ENCODE measurements around the gene DTNB.

The DTNB gene

DNA sequence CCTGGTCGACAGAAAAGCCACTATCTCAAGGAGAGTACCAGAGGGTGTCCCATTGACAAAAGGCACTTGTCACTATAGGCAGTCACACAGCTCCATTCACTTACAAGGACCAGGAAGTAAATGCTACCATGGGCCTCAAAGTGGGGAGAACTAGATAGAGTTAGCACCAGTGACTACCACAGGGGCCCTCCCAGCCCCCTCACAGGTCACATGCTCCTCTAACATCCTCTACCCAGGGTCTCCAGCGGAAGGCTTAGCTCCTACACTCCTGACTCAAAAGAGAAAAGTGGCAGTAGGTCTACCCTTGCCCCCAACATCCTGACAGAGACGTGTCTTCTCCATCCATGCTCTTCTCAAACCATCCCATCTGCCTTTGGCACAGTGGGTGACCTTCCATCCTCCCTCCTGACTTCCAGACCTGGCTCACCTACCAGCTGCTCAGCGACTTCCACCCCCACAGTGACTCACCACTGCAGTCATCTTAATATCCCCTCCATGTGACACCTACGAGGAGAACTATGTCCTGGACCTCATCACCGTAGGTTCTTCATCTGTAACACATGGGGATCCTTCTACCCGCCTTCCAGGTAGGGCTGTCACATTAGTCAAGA lies 326.1 kb downstream of the DTNB start:
- no peak for DNase-seq (ENCODE audit: low read depth)
- TF ChIP-seq CTCF (IDR thresholded peaks at IDR 0.05; ENCODE audit: control insufficient read depth, insufficient read depth, low read depth, low read length, missing control alignments), result no peak
- no peak overlapping the region for H3K4me3 ChIP-seq (ENCODE audit: control insufficient read depth, low read depth, low read length)

DNA sequence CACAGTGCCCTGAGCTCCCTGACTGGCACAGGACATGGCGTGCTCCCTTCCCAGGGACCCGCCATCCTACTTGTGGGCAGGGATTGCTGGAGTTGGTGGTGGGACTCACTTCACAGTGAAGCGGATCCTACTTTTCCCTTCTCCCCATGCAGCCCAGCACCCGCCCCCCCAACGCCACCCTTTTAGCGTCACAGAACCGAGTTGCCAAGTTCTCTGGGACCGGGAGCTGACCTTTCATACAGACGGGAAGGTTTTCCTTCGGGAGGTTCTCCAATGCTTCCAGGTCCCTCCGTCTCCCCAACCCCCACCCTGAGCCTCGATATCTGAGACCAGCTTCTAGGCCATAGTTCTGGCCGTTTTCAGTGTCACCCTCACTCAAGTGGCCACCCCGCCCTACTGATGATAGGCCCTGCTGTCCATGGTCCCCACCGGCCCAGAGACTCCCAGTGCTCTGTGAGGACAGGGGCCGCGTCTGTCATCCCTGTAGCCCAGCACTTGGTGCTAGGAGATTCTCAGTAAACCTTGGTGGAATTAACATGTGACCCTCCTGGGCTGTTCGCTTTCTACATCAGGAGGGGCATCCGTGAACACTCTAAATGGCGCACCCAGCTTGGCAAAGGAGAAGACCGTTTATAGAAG lies 330.1 kb downstream of the DTNB start:
- no peak for DNase-seq (ENCODE audit: low read depth)
- no peak for TF ChIP-seq CTCF (IDR thresholded peaks at IDR 0.05; ENCODE audit: control insufficient read depth, insufficient read depth, low read depth, low read length, missing control alignments)

DNA sequence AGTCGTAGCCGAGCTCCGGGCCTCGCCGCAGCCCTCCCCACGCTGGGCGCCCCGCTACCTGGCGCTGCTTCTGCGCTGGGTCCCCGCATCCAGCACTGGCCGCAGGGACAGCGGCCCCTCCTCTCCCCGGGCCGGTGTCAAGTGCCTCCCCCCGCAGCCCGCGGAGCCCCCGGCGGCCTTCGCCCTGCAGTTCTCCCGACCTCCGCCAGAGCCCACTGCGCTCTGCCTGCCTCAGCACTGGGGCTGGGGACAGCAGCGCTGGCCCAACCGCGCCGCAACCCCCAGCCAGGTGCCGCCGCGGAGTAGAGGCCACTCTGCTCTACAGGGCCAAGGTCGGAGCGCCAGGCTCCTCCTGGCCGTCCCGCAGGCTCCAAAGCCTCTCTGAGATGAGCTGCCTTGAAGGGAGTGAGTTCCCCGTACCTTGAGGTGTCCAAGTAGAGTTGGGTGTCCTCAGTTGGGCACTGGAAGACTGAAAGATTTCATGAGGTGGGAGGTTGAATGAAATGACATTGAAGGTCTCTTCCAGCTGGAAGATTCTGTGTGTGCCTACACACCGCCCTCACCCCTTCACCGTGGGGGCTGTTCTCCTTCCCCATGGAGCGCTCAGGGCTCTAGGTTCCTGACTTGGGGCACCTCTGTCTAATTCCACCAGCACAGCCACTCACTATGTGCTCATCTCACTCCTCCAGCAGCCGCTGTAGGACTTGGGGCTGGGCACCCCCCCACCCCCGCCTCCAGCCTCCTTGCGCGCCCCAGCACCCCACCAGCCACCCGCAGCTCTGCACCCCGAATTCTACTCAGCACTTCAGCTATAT lies 330.8 kb downstream of the DTNB start:
- DNase-seq (ENCODE audit: low read depth), result peak; percentile 28
- peak; percentile 81 for TF ChIP-seq CTCF (IDR thresholded peaks at IDR 0.05; ENCODE audit: control insufficient read depth, insufficient read depth, low read depth, low read length, missing control alignments)
- peak overlapping the region; percentile 56 for H3K4me3 ChIP-seq (ENCODE audit: control insufficient read depth, low read depth, low read length)

More for the DNA sequence above, 330.1 kb downstream of the DTNB start:
- H3K4me3 ChIP-seq (ENCODE audit: control insufficient read depth, low read depth, low read length), result no peak overlapping the region

GRCh38 chr2:25341753-25342371 lies 331.5 kb downstream of the DTNB start, which contains the start of gene DNMT3A:
TSS of gene DNMT3A (minus strand) at chr2:25341925. CDS start at chr2:25313984, 27,941 bp downstream.
- peak within 1 kb of the TSS; percentile 56 for H3K4me3 ChIP-seq (ENCODE audit: control insufficient read depth, low read depth, low read length)
- no peak for DNase-seq (ENCODE audit: low read depth)
- no peak for TF ChIP-seq CTCF (IDR thresholded peaks at IDR 0.05; ENCODE audit: control insufficient read depth, insufficient read depth, low read depth, low read length, missing control alignments)

- no peak for DNase-seq (ENCODE audit: low read depth)
- TF ChIP-seq CTCF (IDR thresholded peaks at IDR 0.05; ENCODE audit: control insufficient read depth, insufficient read depth, low read depth, low read length, missing control alignments), result no peak
- peak overlapping the region; percentile 56 for H3K4me3 ChIP-seq (ENCODE audit: control insufficient read depth, low read depth, low read length)
These were observed 332.2 kb downstream of the DTNB start for GRCh38 chr2:25341011-25341727.
